NAMALWA (cell line): ENCODE data around the gene IKZF1.
A peak's percentile ranks its signal among the peaks of the same experiment; 100 is the strongest.
"Not testable (repeated sequence)": the region's sequence is repeated elsewhere in the genome, so short reads cannot be mapped to it uniquely, and the experiment has no call there.

Source experiments
- DNase-seq: peaks from one replicate; pipeline ENCODE4 v3.0.0-alpha.2; 2015; ENCODE audit warnings: low spot score

The IKZF1 gene

DNA sequence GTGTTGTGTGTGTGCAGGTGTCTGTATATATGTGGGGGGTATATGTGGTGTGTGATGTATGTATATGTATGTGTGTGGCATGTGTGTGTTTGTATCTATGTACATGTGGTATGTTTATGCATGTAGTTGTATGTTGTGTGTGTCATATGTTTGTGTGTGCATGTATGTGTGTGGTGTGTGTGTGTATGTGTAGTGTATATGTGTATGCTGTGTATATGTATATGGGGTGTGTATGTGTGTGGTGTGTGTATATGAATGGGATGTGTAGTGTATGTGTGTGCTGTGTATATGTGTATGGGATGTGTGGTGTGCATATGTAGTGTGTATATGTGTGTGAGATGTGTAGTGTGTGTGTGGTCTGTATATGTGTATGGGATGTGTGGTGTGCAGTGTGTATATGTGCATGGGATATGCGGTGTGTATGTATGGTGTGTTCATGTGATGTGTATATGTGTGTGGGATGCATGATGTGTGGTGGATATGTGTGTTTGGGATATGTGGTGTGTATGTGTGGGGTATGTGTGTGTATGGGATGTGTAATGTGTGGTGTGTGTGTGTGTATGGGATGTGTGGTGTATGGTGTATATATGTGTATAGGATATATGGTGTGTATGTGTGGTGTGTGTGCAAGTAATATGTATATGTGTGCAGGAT lies 30.0 kb downstream of the IKZF1 start:
- DNase-seq, result no peak

- DNase-seq, result no peak
Observed at GRCh38 chr7:50335230-50335794, 30.8 kb downstream of the IKZF1 start.

DNA sequence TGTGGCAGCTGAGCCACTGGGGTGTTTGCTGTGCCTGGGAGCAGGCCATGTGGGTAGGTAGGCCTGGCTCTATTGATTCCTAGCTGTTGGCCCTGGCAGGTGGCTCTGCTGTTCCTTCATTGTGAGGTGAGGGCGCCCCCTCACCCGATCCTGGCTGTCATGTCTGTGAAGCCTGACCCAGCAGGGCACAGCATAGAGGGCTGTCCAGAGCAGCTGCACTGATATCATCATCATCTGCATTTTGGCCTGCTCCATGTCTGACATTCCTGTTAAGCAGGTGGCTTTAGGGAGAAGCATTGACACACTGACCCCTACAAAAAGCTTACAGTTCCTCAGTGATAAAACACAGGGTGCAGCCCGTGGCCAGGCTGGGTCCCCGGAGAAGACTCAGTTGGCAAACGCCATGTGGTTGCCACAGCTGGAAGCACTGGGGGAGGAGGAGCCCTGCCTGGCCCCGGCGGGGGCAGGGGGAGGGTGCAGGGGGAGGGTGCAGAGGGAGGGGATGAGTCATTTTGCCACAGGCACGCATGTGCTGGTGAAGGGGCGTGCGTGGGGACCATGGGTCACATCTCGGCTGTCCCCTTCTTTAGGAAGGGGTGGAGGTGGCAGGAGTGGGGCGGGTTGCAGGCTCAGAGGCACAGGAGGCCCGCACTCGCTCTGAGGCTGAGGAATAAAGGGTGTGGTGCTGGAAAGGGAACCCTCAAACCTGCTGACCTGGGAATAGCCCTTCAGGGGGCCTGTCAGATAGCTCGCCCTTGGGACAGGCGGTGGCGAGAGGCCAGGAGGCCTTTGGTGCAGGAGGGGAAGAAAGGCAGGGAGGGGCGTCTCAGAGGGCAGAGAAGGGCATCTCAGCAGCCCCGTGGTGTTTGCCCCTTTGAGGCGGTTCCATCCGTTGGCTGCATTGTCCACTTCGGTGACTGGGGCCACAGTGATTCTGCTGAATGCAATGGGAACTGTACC lies 31.6 kb downstream of the IKZF1 start:
- peak; percentile 87 for DNase-seq

DNA sequence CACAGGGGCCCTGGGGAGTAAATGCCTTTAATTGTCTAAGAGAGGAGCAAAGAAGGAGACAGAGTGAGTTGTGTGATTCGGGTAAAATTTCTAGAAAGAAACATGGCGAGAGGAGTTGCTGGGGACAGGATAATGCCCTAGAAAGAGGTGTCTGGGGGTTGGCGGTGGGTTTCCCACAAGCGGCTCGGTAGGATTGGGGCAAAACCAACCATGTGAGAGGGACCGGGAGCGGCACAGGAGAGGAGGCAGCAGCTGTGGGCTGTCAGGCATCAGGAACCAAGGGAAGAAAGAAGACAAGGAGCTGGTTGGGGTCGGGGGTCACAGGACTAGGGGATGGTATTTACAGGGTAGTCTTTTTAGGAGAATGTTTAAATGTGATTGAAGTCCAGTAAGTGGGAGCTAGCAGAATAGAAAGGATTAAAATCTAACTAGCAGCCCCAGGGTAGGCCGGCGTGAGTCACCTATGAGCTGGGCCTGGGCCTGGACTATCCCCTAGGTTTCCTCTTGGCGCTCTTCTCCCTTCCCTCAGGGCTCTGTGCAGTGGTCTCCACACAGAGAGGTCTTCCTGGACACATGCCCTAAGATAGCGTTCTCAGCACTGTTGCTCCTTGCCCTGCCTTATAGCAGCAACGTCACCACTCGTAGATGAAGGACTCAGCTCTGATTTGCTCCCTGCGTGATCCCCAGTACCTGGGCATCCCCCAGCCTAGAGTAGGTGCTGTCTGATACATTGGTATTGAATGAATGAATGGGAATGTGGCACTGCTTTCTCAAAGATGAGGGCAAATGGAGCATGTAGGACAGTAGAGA lies 32.6 kb downstream of the IKZF1 start:
- DNase-seq, result no peak

DNA sequence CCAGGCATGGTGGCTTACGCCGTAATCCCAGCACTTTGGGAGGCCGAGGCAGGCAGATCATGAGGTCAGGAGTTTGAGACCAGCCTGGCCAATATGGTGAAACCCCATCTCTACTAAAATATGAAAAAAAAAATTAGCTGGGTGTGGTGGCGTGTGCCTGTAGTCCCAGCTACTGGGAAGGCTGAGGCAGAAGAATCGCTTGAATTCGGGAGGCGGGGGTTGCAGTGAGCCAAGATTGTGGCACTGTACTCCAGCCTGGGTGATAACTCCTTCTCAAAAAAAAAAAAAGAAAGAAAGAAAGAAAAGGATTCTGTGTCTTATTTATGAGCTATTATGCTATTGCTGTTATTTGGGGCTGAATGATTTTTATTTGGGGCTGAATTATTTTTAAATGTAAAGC lies 35.0 kb downstream of the IKZF1 start:
- DNase-seq, result not testable (repeated sequence)

DNA sequence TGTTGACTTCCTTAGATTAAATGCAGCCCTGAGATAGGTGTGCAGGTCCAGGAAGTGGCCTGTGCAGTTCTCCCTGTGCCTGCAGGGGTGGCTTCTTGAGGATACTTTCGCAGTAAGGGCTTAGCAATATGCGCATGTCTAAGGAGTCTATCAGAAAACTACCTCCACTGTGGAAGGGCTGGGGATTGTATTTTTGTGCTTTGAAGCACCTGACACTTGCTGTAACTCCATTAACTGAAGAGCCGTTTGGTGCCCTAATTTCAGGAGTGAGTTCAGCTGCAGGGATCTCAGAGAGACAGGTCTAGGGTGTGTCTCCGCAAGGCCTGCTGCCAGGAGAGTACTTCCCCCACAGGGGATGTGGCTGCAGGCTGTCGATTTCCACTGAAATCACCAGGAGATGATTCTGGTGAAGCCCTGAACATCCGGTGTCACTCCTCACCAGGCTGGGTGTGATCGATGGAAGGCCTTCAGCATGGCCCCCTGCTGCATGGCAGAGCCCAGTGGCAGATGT lies 35.5 kb downstream of the IKZF1 start:
- peak; percentile 57 for DNase-seq

GRCh38 chr7:50341724-50342123 lies 37.2 kb downstream of the IKZF1 start:
- no peak for DNase-seq

- DNase-seq, result no peak
Observed at GRCh38 chr7:50342616-50343114, 38.1 kb downstream of the IKZF1 start.

- no peak for DNase-seq
Observed at GRCh38 chr7:50346545-50347497, 42.3 kb downstream of the IKZF1 start.

- no peak for DNase-seq
Observed at GRCh38 chr7:50347693-50348092, 43.2 kb downstream of the IKZF1 start.

DNA sequence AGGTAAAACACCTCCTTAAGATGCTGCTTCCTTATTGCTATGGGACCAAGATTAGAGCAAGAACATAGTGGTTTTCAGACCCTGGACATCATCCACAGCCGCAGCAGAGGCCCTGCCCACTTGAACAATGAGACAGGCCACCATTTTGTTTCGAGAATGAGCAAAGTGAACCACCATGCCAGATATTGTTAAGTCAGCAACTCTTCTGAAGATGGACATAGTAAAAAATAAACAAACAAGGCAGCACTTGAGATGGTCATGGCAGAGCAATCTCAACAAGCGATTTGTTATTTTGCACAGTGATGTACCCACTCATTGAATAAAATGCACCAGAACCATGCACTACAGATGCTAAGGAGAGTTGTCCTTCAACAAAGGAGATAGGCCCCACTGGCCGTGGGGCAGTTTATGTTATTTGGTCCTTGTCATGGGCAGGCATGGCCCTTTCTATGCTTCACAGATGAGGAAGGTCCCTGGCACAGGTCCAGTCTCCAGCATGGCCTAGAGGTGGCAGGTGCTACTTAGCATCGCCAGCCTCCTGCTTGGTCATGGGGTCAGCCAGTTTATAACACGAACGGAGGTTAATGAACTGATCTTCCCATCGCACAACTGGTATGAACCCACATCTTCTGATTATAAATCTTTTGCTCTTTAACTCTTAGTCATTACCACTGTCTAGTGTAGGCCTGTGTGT lies 44.1 kb downstream of the IKZF1 start:
- DNase-seq, result no peak

DNA sequence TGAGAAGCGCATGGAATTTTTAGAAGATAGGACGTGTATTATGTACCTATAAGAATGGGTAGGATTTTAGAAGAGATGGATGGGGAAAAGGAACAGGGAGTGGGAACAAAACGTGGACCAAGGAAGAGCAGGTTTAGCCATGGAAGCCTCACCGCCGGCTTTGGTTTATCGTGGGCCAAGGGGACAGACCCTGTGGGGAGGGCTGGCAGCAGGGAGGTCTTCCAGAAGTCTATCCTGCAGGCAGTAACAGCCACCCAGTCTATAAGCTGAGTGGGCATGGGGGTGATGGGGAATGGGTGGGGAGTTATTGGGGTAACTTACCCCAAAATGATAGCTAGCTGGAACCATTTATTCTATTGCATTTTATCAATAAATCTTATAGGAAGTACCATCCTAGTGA lies 44.9 kb downstream of the IKZF1 start:
- DNase-seq, result no peak

DNA sequence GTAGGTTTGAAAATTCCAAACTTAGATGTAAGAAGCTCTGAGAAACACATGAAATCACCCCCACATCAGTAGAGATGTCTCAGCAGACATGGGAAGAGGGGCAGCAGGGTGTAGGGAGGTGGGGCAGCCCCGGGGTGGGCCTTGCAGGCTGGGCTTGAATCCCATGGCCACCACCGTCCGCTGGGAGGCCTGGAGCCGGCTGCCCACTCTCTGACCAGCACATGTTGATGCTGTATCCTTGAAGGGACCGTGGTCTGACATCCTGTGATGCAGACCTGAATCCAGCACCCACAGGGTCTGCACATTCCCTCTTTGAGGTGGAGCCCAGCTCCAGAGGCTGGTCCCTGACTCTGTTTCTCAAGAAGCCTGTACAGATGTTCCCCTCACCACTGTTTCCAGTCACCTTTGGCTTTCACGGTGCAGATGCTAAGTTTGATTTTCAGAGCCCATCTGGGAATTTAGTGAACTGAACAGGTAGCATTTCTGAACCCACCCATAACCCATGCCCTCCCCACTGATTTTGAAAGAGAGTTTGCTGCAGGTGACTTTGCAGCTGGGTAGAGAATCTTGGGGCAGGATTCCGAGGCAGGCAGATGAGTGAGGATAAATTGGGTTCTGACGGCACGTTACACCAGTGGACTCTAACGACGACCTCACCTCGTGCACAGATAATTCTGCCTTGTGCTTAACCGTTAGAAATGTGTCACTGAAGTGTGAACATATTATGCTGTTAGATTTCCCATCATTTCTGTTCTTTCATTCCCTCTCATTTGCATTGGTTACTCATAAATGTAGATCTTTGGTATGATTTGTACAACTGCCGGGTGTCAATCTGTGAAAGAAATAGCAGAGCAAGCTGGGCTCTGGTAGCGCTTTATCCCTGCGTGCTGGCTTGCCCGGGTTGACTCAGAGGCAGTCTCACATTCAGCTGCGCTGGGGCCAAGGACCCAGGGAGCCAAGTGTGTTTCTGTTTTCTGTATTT lies 45.7 kb downstream of the IKZF1 start:
- no peak for DNase-seq

GRCh38 chr7:50351267-50351666 lies 46.8 kb downstream of the IKZF1 start:
- DNase-seq, result no peak

DNA sequence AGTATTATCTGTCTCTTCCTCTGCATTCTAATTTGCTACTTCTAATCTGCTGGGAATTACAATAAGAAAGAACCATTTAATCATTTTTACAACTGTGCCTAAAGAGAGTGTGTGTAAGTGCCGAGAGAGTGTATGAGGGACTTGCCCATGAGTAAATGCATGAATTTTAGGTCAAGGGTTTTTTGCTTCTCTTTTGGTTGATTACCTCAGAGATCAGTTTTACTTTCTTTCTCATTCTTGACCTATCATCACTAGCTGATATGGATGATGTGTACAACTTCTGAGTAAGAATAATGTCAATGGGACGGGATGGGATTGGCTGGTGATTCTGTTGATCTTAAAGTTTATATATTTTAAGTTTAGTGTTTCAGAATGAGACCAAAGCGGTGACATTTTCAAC lies 47.8 kb downstream of the IKZF1 start:
- no peak for DNase-seq

- DNase-seq, result no peak
Observed at GRCh38 chr7:50352751-50353150, 48.2 kb downstream of the IKZF1 start.

GRCh38 chr7:50353201-50353600 lies 48.7 kb downstream of the IKZF1 start:
- no peak for DNase-seq

- DNase-seq, result no peak
Observed at GRCh38 chr7:50353894-50354595, 49.5 kb downstream of the IKZF1 start.
